Measurements from ENCODE around the gene SYT9.

SYT9 gene

DNA sequence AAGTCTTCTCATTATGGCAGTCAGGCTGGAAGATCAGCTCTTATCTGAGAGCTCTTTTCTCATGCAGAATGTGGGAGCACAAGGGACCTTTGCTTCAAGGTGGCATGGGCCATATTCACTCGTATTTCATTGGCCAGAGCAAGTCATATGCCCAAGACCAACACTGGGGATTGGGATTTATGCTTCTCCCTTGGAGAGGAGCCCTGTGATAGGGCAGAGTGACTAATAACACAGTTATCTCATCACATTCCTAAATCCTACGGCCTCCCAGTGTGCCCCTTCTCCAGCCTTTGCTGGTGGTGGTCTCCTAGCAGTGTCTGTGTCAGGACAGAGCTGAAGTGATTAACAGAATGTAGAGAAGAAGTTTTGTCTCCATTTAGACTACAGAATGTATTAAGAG, 48.6 kb downstream of the SYT9 start:
- TF ChIP-seq, protein P1, sequence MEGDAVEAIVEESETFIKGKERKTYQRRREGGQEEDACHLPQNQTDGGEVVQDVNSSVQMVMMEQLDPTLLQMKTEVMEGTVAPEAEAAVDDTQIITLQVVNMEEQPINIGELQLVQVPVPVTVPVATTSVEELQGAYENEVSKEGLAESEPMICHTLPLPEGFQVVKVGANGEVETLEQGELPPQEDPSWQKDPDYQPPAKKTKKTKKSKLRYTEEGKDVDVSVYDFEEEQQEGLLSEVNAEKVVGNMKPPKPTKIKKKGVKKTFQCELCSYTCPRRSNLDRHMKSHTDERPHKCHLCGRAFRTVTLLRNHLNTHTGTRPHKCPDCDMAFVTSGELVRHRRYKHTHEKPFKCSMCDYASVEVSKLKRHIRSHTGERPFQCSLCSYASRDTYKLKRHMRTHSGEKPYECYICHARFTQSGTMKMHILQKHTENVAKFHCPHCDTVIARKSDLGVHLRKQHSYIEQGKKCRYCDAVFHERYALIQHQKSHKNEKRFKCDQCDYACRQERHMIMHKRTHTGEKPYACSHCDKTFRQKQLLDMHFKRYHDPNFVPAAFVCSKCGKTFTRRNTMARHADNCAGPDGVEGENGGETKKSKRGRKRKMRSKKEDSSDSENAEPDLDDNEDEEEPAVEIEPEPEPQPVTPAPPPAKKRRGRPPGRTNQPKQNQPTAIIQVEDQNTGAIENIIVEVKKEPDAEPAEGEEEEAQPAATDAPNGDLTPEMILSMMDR (conservative IDR thresholded peaks at IDR 0.05; ENCODE audit: low read depth): no peak
- ChIA-PET POLR2A (ENCODE audit: low non-redundant PET) (no interaction called here), CTCF (no interaction called here)

DNA sequence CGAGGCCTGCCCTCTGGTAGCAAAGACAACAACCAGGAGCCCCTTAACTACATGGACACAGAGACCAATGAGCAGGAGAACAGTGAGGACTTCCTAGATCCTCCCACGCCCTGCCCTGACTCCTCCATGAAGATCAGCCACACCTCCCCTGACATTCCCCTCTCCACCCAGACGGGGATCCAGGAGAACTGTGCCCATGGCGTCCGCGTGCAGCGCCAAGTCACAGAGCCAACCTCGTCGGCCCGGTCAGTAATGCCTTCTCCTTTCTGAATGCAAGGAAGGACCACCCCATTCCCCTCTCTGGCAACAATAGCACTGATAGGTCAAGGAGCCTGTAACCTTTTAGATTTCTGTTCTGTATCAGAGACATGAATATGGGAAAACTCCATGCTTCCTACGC, 51.4 kb downstream of the SYT9 start:
- ChIA-PET POLR2A (ENCODE audit: low non-redundant PET) (no interaction called here), CTCF (no interaction called here)
- no peak overlapping the region for H3K27ac ChIP-seq
- no peak for DNase-seq (ENCODE audit: low spot score)
- TF ChIP-seq, protein P1 (conservative IDR thresholded peaks at IDR 0.05; ENCODE audit: low read depth): no peak

More for the DNA sequence above, 48.6 kb downstream of the SYT9 start:
- H3K27ac ChIP-seq: no peak overlapping the region
- DNase-seq (ENCODE audit: low spot score): no peak

DNA sequence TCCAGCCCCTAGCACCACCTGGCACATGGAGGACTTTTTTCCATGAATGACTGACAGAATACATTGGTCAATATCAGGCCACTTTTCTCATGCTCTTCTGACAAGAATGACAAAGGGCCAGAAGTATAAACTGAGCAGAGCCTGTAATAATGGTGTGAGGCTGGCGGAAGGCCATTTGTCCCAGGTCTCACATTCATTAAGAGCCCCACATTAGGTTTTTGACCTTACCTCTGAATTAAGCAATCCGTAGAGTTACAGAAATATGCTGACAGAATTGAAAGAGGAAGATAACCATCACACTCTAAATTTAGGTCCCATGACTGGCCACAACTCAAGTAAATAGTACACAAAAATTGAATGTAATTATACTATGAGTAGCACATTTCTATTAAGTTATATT, 55.2 kb downstream of the SYT9 start:
- ChIA-PET POLR2A (ENCODE audit: low non-redundant PET) (no interaction called here), CTCF (no interaction called here)
- DNase-seq (ENCODE audit: low spot score): no peak
- TF ChIP-seq, protein P1 (conservative IDR thresholded peaks at IDR 0.05; ENCODE audit: low read depth): no peak
- H3K27ac ChIP-seq: no peak overlapping the region

DNA sequence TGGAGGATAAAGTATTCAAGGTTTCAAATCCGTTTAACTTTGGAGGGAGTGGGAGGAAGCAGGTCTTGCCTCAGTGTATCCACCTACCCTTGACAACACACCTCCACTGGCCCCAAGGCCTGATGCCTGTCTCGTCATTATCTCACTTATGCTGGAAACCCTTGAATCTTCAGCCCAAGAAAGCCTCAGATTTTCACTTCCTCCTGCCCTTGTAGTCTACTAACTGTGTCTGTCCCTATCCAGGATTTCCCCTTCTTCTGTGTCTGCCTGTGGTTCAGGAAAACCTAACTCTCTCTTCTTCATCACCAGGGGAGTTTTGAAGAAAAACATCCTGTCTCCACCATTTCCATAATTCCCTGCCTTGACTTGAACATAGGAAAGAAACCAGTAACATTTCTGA, 56.1 kb downstream of the SYT9 start:
- ChIA-PET POLR2A (ENCODE audit: low non-redundant PET) (no interaction called here), CTCF (no interaction called here)
- no peak overlapping the region for H3K27ac ChIP-seq
- DNase-seq (ENCODE audit: low spot score): no peak
- TF ChIP-seq, protein P1 (conservative IDR thresholded peaks at IDR 0.05; ENCODE audit: low read depth): no peak

DNA sequence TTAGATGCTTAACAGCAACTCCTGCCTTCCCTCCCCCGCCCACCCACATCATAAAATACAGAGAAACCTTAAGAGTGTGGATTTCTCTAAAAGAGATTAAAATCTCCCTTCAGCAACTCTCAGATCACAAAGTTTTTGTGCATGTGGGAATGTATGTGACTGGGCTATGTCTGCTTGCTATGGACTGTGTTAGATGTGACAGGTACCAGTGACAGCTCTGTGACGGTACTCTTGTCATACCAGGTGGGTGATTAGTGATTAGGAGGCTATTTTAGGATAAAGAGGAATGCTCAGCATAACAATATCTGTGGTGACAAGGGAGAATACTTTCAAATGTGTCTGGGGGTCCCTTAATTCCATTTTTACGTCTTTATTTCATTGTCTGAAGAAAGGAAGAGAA, 60.2 kb downstream of the SYT9 start:
- DNase-seq (ENCODE audit: low spot score): no peak
- ChIA-PET CTCF (no interaction called here), POLR2A (ENCODE audit: low non-redundant PET) (no interaction called here)
- H3K27ac ChIP-seq: no peak overlapping the region
- TF ChIP-seq, protein P1 (conservative IDR thresholded peaks at IDR 0.05; ENCODE audit: low read depth): no peak

DNA sequence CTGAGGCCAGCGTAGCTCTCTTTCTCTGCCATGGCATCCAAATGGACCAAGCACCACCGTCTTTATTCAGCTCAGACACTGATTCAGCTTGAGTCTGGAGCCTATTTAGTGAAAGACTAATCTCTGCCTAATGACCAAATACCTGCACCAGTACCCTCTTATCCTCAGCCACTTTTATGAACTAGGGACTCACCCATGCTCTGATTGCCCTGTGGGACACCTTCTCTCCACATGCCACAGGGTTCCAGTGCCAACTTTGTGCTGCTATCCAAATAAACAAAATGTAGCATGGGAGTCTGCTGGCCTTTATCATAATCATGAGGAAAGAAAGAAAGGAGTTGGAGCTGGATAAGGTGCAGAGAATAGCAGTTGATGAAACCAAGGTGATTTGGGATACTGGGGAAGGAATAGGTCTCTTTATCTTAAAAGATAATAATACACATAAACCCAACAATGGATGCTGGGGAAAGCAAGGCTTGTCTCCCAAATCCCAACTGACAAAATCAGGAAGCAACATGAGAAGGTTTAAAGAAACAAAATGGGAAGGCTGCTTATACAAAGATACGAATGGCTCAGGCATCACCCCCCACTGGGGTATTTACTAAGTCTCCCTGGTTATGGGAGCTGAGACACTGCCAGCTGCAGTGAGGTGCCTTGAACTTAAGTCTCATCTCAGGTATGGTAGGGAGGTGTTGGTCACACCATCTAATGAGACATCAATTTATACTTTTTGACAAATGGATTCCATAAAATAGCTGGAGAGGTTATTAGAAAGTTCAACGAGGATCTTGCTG, 63.3 kb downstream of the SYT9 start:
- H3K27ac ChIP-seq: no peak overlapping the region
- DNase-seq (ENCODE audit: low spot score): no peak
- TF ChIP-seq, protein P1 (conservative IDR thresholded peaks at IDR 0.05; ENCODE audit: low read depth): no peak
- CTCF ChIA-PET: no interaction called here
- POLR2A ChIA-PET (ENCODE audit: low non-redundant PET): no interaction called here

Measured in RWPE1 (cell line).